HG03565 (cell line): ENCODE results near the gene NFIX.
A peak's percentile ranks its signal among the peaks of the same experiment; 100 is the strongest.

Experiments
- ATAC-seq: cut with Tn5 transposase; IDR thresholded peaks from one replicate; pipeline ENCODE4 v1.9.1; 2021; ENCODE audit warnings: mild to moderate bottlenecking, moderate library complexity; ENCODE audit not compliant: unreplicated experiment

Gene NFIX

DNA sequence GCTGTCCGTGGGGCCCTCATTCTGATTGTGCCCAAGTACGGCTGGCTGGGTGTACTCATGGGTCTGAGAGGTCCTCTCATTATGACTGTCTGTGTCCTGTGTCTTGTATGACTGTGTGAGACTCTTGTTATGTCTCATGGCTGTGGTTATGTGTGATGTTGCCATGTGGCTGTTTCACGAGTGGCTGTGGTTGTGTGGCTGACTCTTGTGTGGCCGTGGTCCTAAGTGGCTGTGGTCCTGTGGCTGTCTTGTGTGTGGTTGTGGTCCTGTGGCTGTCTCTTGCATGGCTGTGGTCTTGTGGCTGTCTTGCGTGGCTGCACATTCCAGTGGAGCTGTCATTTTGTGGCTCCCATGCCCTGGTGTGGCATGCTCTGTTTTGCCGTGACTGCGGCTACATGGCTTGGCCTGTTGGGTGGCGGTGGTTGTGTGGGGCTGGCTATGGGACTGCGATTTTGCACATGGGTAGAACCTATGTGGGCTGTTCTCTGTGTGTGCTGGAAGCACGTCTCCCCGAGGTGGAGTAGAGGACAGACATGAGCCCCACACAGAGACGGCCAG is 104.8 kb downstream of the NFIX start:
- ATAC-seq, result no peak

DNA sequence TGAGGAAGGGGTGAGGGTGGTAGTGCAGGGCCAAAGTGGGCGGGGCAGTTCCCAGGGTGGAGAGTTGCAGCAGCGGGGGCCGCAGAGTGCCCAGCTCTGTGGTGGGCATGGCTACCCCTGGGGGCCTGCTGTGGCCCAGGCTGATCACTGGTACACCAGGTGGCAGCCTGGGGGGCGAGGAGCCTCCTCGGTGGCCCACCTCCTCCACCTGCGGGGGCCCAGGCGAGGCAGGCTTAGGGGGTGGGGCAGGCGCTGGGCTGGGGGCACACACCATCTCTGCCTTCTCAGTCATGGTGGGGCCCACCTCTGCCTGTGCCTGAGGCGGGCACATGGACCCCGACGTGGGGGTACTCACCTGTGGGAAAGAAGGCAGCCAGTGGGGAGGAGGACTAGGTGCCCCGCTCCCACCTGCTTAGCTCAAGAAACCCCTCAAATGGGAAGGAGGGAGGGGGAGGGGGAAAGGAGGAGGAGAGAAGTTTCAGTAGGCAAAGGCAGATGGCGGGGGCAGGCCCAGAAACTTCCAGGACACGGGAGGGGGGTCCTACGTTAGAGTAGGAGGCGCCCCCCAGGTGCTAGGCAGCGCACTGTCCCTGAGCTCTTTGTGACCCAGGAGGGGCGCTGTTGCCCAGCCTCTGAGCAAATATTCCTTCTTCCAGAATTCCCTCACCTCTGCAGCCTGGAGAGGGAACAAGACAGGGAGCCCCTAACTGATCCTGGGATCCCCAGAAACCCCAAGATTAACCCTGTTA is 105.7 kb downstream of the NFIX start:
- no peak for ATAC-seq

GRCh38 chr19:13101590-13102415 is 106.5 kb downstream of the NFIX start:
- no peak for ATAC-seq

- ATAC-seq, result no peak
Observed at GRCh38 chr19:13102416-13102665, 107.1 kb downstream of the NFIX start.

GRCh38 chr19:13102666-13103580 is 107.6 kb downstream of the NFIX start, which contains the start of gene LYL1:
Gene LYL1 (minus strand): TSS chr19:13102858. CDS start chr19:13101171, 1,687 bp downstream.
- peak; percentile 38 for ATAC-seq

GRCh38 chr19:13103581-13104359 is 108.5 kb downstream of the NFIX start:
- no peak for ATAC-seq

DNA sequence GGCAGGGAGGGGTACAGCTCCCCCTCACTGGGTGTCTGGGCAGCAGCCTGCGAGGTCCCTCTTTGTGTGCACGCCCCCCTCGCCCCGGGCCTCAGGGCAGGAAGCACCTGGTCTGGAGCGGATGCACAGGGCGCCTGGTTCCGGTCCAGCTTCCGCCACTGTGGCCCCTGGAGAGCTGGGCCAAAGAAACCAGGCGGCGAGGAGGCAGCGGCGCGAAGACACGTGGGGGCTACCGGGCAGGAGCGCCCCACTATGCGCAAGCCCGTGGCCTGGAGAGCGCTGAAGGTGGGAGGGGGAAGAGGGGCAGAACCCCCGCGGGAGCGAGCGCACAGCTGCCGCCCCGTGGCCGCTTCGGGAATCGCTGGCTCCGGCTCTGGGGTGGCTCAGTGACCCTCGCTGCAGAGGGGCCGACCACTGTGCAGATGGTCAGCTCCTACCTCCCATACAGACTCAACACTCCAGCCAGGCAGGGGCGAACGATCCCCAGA is 109.1 kb downstream of the NFIX start:
- ATAC-seq, result no peak

- ATAC-seq, result no peak
Observed at GRCh38 chr19:13104848-13105711, 109.8 kb downstream of the NFIX start.

DNA sequence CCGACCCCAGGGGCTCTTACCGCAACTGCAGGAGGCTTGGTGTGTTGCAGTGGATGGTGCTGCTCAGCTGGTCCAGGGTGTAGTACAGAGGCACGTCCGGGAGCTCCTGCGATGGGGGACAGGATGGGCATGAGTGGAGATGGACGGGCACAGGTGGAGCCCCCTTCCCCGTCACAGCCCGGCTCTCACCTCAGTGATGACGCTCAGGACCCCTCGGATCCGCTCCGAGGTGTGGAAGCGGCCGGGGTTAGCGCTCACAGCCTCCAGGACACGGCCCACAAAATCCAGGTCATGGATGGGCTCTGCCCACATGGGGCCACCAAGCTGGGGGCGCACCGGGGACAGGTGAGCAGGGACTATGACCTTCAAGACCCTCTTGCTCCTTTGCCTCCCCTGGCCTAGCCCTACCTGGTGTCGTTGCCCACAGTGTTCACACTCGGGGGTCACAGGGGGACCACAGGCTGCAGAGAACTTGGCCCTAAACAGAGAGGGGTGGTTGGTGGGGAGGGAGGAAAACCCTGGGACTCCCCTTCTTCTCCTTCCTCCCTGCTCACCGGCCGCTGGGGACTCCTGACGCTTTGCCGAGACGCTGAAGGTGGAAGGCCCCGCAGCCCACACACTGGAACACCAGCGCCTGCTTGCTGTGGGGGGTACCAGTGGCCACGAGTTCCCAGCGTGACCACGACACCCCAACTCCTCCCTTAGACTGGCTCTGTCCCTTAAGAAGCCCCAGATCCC is 114.3 kb downstream of the NFIX start:
- no peak for ATAC-seq

DNA sequence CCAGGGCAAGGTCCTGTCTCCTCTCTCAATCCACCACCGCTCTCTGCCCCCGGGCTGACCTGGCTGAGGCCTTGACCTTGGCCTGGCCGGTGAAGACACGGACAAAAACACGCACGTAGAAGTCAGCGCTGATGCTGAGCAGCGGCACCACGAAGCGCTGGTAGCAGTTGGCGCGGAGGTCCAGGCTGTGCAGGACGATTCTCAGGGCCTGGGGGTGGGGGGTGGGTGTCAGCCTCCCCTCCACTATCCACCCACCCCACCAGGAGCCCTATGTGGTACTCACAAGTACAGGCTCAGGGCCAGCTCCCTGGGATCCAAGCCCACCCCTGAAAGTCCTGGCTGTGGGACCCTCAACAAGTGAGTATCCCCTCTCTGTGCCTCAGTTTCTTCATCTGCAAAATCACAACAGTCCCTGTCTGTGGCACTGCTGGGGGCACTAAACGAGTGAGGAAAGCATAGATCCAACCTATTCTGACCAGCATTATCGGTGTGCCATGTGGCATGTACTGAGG is 114.9 kb downstream of the NFIX start:
- no peak for ATAC-seq

- no peak for ATAC-seq
Observed at GRCh38 chr19:13112555-13112954, 117.3 kb downstream of the NFIX start.

- no peak for ATAC-seq
Observed at GRCh38 chr19:13115936-13116281, 120.6 kb downstream of the NFIX start.

DNA sequence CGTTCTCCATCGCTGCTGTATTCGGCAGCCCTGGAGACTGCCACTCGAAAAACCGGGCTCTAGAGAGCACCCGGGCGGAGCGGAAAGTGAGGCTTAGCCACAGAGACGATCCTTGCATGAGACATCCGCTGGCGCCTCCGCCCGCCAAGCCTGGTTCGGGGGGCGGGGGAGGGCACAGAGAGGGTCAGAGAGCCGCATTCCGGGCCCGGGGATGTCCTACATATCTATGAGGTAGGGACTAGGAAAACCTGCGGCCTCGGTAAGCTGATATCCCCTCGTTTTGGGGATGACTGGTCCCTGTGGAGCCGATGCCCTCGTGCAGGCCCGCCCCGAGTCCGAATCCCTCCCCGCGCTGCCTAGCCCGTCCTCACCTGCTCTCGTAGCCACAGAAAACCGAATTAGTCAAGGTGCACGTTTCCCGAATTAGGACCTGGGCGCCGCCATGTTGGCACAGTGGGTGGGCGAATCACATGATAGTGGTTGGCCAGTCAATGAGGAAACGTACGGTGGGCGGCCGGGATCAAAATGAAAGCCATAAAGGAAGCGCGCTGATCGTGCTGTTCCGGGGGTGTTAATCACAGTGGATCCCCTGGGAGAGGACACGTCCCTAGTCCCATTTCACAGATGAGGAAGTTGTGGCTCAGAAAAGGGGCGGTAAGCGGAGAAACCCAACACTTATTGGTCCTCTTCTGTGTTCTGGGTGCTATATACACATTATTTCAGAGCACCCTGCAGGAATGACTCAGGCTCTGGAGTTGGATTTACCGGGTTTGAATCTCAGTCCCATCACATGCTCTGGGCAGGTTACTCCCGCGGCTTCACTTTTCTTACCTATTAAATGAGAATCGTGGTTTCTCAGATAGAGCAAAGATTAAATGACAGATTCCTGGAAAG is 121.3 kb downstream of the NFIX start, which contains the start of gene TRMT1:
Gene TRMT1 (minus strand): TSS at position 459 of the 894 bp plus-strand sequence. CDS start 341 bp downstream, at position 118.
- no peak for ATAC-seq

- no peak for ATAC-seq
Observed at GRCh38 chr19:13117176-13117771, 122.0 kb downstream of the NFIX start.

GRCh38 chr19:13117772-13118423 is 122.6 kb downstream of the NFIX start, which contains the start of gene NACC1:
Gene NACC1 (plus strand): TSS chr19:13118264. CDS start chr19:13135208, 16,944 bp downstream.
- peak; percentile 49 for ATAC-seq
